ENCODE data around the gene LIFR.
"Not testable (repeated sequence)": the region's sequence is repeated elsewhere in the genome, so short reads cannot be mapped to it uniquely, and the experiment has no call there.

Gene LIFR

GRCh38 chr5:38579105-38579504 is 22.7 kb upstream of the LIFR start:
- no peak for FAIRE-seq

GRCh38 chr5:38576961-38577684 is 20.7 kb upstream of the LIFR start:
- no peak for FAIRE-seq

- FAIRE-seq, result no peak
Measured at GRCh38 chr5:38576442-38576841, 20.0 kb upstream of the LIFR start.

- no peak for FAIRE-seq
Measured at GRCh38 chr5:38575476-38575875, 19.0 kb upstream of the LIFR start.

- no peak for FAIRE-seq
Measured at GRCh38 chr5:38574009-38574408, 17.6 kb upstream of the LIFR start.

- no peak for FAIRE-seq
Measured at GRCh38 chr5:38573521-38573920, 17.1 kb upstream of the LIFR start.

GRCh38 chr5:38569180-38569579 is 12.7 kb upstream of the LIFR start:
- no peak for FAIRE-seq

DNA sequence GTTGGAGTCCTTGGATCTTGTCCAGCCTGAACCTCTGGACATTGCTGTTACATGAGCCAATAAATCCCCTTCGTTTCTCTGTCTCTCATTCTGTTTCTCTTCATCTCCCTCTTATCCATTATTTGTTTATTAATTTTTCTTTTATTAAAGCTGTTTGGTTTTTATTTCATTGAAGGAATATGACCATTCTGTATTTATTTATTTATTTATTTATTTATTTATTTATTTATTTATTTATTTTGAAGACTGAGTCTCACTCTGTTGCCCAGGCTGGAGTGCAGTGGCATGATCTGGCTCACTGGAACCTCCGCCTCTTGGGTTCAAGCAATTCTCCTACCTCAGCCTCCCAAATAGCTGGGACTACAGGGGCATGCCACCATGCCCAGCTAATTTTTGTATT is 10.9 kb upstream of the LIFR start:
- not testable (repeated sequence) for FAIRE-seq

DNA sequence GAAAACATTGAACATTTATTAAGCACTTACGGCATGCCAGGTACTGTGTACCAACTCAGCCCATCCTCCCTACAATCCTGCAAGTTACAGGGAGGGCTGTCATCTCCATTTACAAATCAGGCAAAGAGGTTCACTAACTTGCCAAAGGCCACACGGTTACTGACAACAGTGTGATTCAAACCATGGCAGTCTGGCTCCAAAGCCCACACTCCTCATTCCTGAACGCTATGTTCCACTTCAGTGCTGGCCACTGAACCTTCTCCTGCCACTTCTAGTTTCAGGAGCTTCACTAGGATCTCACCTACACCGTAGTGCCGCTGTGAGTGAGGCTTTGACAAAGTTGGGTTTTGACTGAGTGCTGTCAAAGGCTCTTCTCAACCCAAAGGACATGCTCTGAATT is 7.2 kb upstream of the LIFR start:
- no peak for FAIRE-seq

GRCh38 chr5:38562444-38563210 is 6.2 kb upstream of the LIFR start:
- no peak for FAIRE-seq

DNA sequence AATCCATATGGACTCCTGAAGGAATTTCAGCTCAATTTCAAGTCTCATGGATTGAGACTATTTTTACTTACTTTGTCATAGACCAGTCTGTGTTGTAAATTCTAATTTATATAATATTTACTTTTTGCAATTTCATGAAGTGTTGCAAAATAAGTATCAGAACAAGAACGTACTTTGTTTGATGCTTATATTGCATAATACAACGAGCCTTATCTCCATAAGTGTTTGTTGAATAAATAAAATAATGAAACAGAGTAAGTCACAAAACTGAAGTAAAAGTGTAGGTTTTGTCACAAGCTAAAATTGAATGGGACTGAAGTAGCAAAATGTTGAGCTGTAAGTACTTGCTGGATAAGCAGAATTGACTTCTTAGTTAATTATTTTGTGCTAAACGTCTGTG is 3.0 kb upstream of the LIFR start:
- FAIRE-seq, result no peak

DNA sequence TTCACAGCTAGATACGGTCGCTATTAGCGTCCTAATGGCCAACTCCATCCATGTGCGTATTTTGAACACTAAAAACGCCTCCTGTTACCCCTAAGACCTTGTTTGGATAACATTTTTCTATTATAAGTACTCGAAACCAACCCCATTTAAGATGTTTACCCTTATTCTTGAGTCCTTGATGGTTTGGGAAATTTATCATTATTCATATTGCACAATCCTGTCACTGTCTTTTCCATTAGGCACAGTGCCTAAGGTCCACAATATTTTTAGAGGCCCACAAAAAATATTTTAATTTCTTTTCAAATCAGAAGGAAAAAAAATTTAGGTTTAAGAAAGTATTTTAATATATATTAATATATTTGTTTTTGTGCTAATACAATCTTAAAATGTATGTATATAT is 1.3 kb upstream of the LIFR start:
- FAIRE-seq, result no peak

- no peak for FAIRE-seq
Measured at GRCh38 chr5:38557308-38557710, 863 bp upstream of the LIFR start.

GRCh38 chr5:38556088-38556598 is 303 bp downstream of the LIFR start:
- FAIRE-seq, result no peak

DNA sequence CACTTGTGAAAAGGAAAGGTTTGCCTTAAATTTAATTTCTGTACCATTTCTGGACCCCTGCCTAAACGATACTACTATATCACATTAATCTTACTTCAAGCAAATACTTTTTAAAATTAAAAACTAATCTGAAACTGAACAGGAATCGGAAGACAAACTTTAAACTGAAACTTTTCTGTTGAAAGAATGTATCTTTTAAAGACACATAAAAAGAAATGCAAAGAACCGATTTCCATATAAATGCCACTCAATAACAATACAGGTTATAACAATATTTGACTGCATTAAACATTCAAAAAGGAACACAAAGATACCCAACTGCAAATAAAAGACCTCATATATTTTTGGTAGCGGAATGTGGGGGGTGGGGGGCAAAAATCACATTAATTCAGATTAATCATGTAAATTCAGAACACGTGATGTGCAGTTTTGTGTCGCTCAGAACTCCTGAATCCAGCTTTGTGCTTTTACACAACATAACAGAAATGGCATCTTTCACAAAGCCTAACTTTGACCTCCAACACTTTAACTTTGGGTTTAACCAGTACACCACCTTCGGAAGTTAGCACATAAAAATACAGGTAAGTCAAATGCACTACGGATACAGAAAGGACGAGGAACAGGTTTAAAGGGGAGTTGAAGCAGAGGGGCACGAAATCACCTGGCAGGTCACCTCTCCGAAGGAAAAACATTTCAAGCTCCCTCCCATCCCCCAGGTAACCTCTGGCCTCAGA is 925 bp downstream of the LIFR start:
- peak; percentile 56 for FAIRE-seq

DNA sequence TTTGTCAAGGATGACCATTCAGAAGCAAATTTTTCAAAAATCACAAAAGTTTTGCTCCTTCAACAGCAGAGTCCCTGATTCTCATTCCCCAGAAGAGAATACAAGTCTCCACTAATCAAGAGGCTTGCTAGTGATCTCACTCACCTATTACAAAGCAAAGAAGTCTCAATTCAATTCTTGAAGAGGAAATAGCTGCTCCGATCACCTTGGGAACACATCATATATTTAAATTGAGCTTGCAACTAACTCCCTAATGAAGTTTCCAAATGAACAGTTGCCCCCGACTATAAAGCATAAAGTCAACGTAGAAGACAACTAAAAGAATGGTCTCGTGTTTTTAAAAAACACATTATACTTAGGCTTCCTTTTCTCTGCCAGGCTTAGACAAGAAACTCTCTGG is 1.6 kb downstream of the LIFR start:
- no peak for FAIRE-seq

- no peak for FAIRE-seq
Measured at GRCh38 chr5:38554403-38554802, 2.0 kb downstream of the LIFR start.

GRCh38 chr5:38553001-38553521 is 3.4 kb downstream of the LIFR start:
- no peak for FAIRE-seq

- FAIRE-seq, result no peak
Measured at GRCh38 chr5:38551030-38552017, 5.1 kb downstream of the LIFR start.

DNA sequence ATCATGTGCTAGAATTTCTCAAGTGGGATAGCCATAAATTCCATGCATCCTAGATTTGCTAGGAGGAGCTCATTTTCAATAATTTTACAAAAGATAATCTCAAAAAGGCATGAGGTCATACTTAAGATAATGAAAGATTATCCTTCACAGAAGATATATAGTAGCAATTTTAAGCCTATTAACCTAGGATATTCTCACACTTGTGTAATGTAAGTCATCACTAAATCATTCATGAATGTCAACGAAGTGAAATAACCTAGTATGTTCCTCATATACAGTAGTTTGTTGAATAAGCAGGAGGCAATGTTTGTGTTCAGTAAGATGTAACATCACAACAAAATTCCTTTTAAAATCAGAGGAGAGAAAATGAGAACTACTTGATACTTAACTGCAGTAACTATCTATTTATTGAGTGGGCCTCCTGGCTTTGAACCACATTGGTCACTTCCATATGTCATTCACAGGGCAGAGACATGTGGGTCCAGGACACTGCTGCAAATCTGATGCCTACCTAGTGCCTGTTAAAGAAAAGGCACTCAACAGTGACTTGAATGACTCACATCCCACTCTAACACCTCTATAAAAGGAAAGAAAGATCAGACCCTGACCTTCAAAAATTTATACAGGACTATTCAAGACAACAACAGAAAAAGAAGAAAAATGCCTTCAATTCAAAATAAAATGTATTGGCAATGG is 8.2 kb downstream of the LIFR start:
- peak; percentile 45 for FAIRE-seq

- no peak for FAIRE-seq
Measured at GRCh38 chr5:38547257-38547656, 9.2 kb downstream of the LIFR start.
